ENCODE results near the gene STEAP3. TPM values are rescaled to one million over a fixed set of nuclear protein-coding genes. Genes with fewer than 3 reads are reported as not detected.

The STEAP3 gene
- total RNA-seq, 1 experiment from 2014 or later, result 32.3 TPM

GRCh38 chr2:119206201-119206600, 17.4 kb upstream of the STEAP3 start (continued):
- no peak for TF ChIP-seq EZH2 (IDR thresholded peaks at IDR 0.05)
- no peak for TF ChIP-seq FOSL1 (IDR thresholded peaks at IDR 0.05; ENCODE audit: low read depth)
- no peak for TF ChIP-seq POLR2AphosphoS5 (IDR thresholded peaks at IDR 0.05; ENCODE audit: low read depth, low read length)
- TF ChIP-seq ELF1 (IDR thresholded peaks at IDR 0.05; ENCODE audit: borderline replicate concordance, low read depth), result no peak
- TF ChIP-seq TCF7L2 (IDR thresholded peaks at IDR 0.05; ENCODE audit: borderline replicate concordance, extremely low read depth, insufficient read depth, insufficient read length), result no peak
- no peak for TF ChIP-seq EZH2phosphoT487 (IDR thresholded peaks at IDR 0.05; ENCODE audit: borderline replicate concordance)
- no peak for TF ChIP-seq CTCF (IDR thresholded peaks at IDR 0.05 in 2 of 3, conservative IDR thresholded peaks at IDR 0.05 in 1 of 3; ENCODE audit: borderline replicate concordance in 1 of 3, insufficient read depth in 1 of 3, low read depth in 2 of 3, low read length in 2 of 3)
- TF ChIP-seq MAX (IDR thresholded peaks at IDR 0.05), result no peak
- TF ChIP-seq EGR1 (IDR thresholded peaks at IDR 0.05; ENCODE audit: low read depth), result no peak
- no peak for TF ChIP-seq JUND (IDR thresholded peaks at IDR 0.05)

GRCh38 chr2:119207447-119207846, 16.2 kb upstream of the STEAP3 start:
- TF ChIP-seq SIN3A (IDR thresholded peaks at IDR 0.05; ENCODE audit: low read depth) (no peak), EZH2phosphoT487 (IDR thresholded peaks at IDR 0.05; ENCODE audit: borderline replicate concordance) (no peak), CEBPB (IDR thresholded peaks at IDR 0.05; ENCODE audit: low read depth) (no peak), ZNF274 (IDR thresholded peaks at IDR 0.05; ENCODE audit: low read depth, low read length) (no peak), RAD21 (IDR thresholded peaks at IDR 0.05; ENCODE audit: low read depth) (no peak), TCF7L2 (IDR thresholded peaks at IDR 0.05; ENCODE audit: borderline replicate concordance, extremely low read depth, insufficient read depth, insufficient read length) (no peak), SRF (IDR thresholded peaks at IDR 0.05; ENCODE audit: low read depth) (no peak), CBX3 (IDR thresholded peaks at IDR 0.05; ENCODE audit: low read depth) (no peak), EZH2 (IDR thresholded peaks at IDR 0.05) (no peak), MAX (IDR thresholded peaks at IDR 0.05) (no peak), POLR2AphosphoS5 (IDR thresholded peaks at IDR 0.05; ENCODE audit: low read depth, low read length) (no peak)
- ChIA-PET POLR2A (no interaction called here), CTCF (no interaction called here), RAD21 (ENCODE audit: low non-redundant PET in 1 of 2, low total read pairs in 2 of 2, uncharacterized antibody in 2 of 2, unreplicated experiment in 2 of 2) (no interaction called here)
- H3K4me2 ChIP-seq (ENCODE audit: low read length), result no peak overlapping the region
- H3K36me3 ChIP-seq (ENCODE audit: control insufficient read depth in 1 of 2, insufficient read depth in 2 of 2, low read length in 2 of 2), result no peaks in the 10 kb centered on the region
- DNase-seq (ENCODE audit: low read depth, low spot score), result no peak
- H3K27ac ChIP-seq (ENCODE audit: low read depth, low read length), result no peak overlapping the region
- H3K27me3 ChIP-seq (ENCODE audit: insufficient read depth, low read length), result peaks cover 32% of the 10 kb centered on the region
- H2AFZ ChIP-seq (ENCODE audit: low read depth, low read length, poor library complexity, severe bottlenecking), result no peak overlapping the region
- ATAC-seq, result no peak
- no peaks in the 10 kb centered on the region for H4K20me1 ChIP-seq (ENCODE audit: insufficient read depth)
- no peak overlapping the region for H3K9ac ChIP-seq (ENCODE audit: low read length)
- intact Hi-C loops (cut with micrococcal nuclease), result no loop called here
- BruUV-seq (replicated peaks), result no TSS peak
- H3K79me2 ChIP-seq (ENCODE audit: insufficient read depth, low read length), result no peaks in the 10 kb centered on the region
- no peaks in the 10 kb centered on the region for H3K9me2 ChIP-seq (ENCODE audit: insufficient read depth)
- H3K4me3 ChIP-seq (replicated peaks in 1 of 2; ENCODE audit: low read depth in 1 of 2, low read length in 2 of 2), result no peak overlapping the region
- peaks cover 12% of the 10 kb centered on the region in 2 experiments for H3K4me1 ChIP-seq (ENCODE audit: control insufficient read depth in 1 of 2, insufficient read depth in 2 of 2, low read length in 2 of 2)
- H3K9me3 ChIP-seq (ENCODE audit: control insufficient read depth in 1 of 2, insufficient read depth in 1 of 2, low read depth in 1 of 2, low read length in 2 of 2), result no peaks in the 10 kb centered on the region

Data from HCT116 (cell line).